IPS-15b (cell line): Measurements from ENCODE around the gene KRT84.
"Not testable (repeated sequence)": the region's sequence is repeated elsewhere in the genome, so short reads cannot be mapped to it uniquely, and the experiment has no call there.

Experiments
- H3K27me3 ChIP-seq: one replicate; pipeline ENCODE4 v1.6.1; 2013; ENCODE audit warnings: low read length; ENCODE audit not compliant: control insufficient read depth, insufficient read depth
- H3K36me3 ChIP-seq: one replicate; pipeline ENCODE4 v1.6.1; 2013; ENCODE audit warnings: low read length; ENCODE audit not compliant: control insufficient read depth, insufficient read depth
- H3K4me1 ChIP-seq: one replicate; pipeline ENCODE4 v1.6.1; 2013; ENCODE audit warnings: mild to moderate bottlenecking, low read length; ENCODE audit not compliant: control insufficient read depth, insufficient read depth
- H3K4me3 ChIP-seq: one replicate; pipeline ENCODE4 v1.5.1; 2013; ENCODE audit warnings: low read depth, low read length
- H3K9ac ChIP-seq: one replicate; pipeline ENCODE4 v1.6.1; 2013; ENCODE audit warnings: low read depth, mild to moderate bottlenecking, low read length
- H3K9me3 ChIP-seq: one replicate; pipeline ENCODE4 v1.6.1; 2013; ENCODE audit warnings: mild to moderate bottlenecking, low read length; ENCODE audit not compliant: control insufficient read depth, insufficient read depth

KRT84 gene

GRCh38 chr12:52419656-52420055 lies 34.2 kb upstream of the KRT84 start:
- Histone ChIP-seq H3K9me3 (no peaks in the 10 kb centered on the region), H3K9ac (no peak overlapping the region), H3K27me3 (no peaks in the 10 kb centered on the region), H3K36me3 (no peaks in the 10 kb centered on the region), H3K4me3 (no peak overlapping the region), H3K4me1 (no peaks in the 10 kb centered on the region)

- Histone ChIP-seq H3K27me3 (no peaks in the 10 kb centered on the region), H3K9me3 (no peaks in the 10 kb centered on the region), H3K4me1 (no peaks in the 10 kb centered on the region), H3K36me3 (no peaks in the 10 kb centered on the region), H3K9ac (no peak overlapping the region), H3K4me3 (no peak overlapping the region)
Measured at GRCh38 chr12:52418576-52419110, 33.2 kb upstream of the KRT84 start.

- no peaks in the 10 kb centered on the region for H3K4me1 ChIP-seq
- H3K36me3 ChIP-seq: no peaks in the 10 kb centered on the region
- H3K9me3 ChIP-seq: no peaks in the 10 kb centered on the region
- H3K4me3 ChIP-seq: no peak overlapping the region
- H3K27me3 ChIP-seq: no peaks in the 10 kb centered on the region
- no peak overlapping the region for H3K9ac ChIP-seq
Measured at GRCh38 chr12:52417740-52418139, 32.3 kb upstream of the KRT84 start.

GRCh38 chr12:52416795-52417194 lies 31.3 kb upstream of the KRT84 start:
- H3K9ac ChIP-seq: no peak overlapping the region
- H3K4me3 ChIP-seq: no peak overlapping the region
- H3K9me3 ChIP-seq: no peaks in the 10 kb centered on the region
- H3K36me3 ChIP-seq: no peaks in the 10 kb centered on the region
- no peaks in the 10 kb centered on the region for H3K27me3 ChIP-seq
- H3K4me1 ChIP-seq: no peaks in the 10 kb centered on the region

GRCh38 chr12:52415870-52416750 lies 30.7 kb upstream of the KRT84 start:
- H3K9ac ChIP-seq: no peak overlapping the region
- no peaks in the 10 kb centered on the region for H3K36me3 ChIP-seq
- H3K4me3 ChIP-seq: no peak overlapping the region

GRCh38 chr12:52414936-52415335 lies 29.5 kb upstream of the KRT84 start:
- H3K9ac ChIP-seq: no peak overlapping the region
- H3K27me3 ChIP-seq: no peaks in the 10 kb centered on the region
- H3K4me3 ChIP-seq: no peak overlapping the region
- no peaks in the 10 kb centered on the region for H3K4me1 ChIP-seq
- no peaks in the 10 kb centered on the region for H3K9me3 ChIP-seq
- no peaks in the 10 kb centered on the region for H3K36me3 ChIP-seq

More at GRCh38 chr12:52415870-52416750, 30.7 kb upstream of the KRT84 start:
- Histone ChIP-seq H3K9me3 (no peaks in the 10 kb centered on the region), H3K27me3 (no peaks in the 10 kb centered on the region), H3K4me1 (no peaks in the 10 kb centered on the region)

- Histone ChIP-seq H3K4me1 (no peaks in the 10 kb centered on the region), H3K9ac (no peak overlapping the region), H3K4me3 (no peak overlapping the region), H3K9me3 (no peaks in the 10 kb centered on the region), H3K27me3 (no peaks in the 10 kb centered on the region), H3K36me3 (no peaks in the 10 kb centered on the region)
Measured at GRCh38 chr12:52413782-52414345, 28.4 kb upstream of the KRT84 start.

GRCh38 chr12:52413202-52413601 lies 27.8 kb upstream of the KRT84 start:
- Histone ChIP-seq H3K36me3 (no peaks in the 10 kb centered on the region), H3K9me3 (no peaks in the 10 kb centered on the region)

GRCh38 chr12:52411815-52412214 lies 26.4 kb upstream of the KRT84 start:
- H3K27me3 ChIP-seq: no peaks in the 10 kb centered on the region
- no peaks in the 10 kb centered on the region for H3K9me3 ChIP-seq
- no peak overlapping the region for H3K9ac ChIP-seq
- H3K4me1 ChIP-seq: no peaks in the 10 kb centered on the region
- no peaks in the 10 kb centered on the region for H3K36me3 ChIP-seq
- H3K4me3 ChIP-seq: no peak overlapping the region

More at GRCh38 chr12:52413202-52413601, 27.8 kb upstream of the KRT84 start:
- no peaks in the 10 kb centered on the region for H3K27me3 ChIP-seq
- H3K4me1 ChIP-seq: no peaks in the 10 kb centered on the region
- no peak overlapping the region for H3K4me3 ChIP-seq
- no peak overlapping the region for H3K9ac ChIP-seq

GRCh38 chr12:52410589-52411248 lies 25.3 kb upstream of the KRT84 start:
- not testable (repeated sequence) for H3K27me3 ChIP-seq, H3K9me3 ChIP-seq, H3K36me3 ChIP-seq, H3K4me3 ChIP-seq, H3K4me1 ChIP-seq, H3K9ac ChIP-seq

GRCh38 chr12:52407918-52408317 lies 22.5 kb upstream of the KRT84 start:
- no peaks in the 10 kb centered on the region for H3K9me3 ChIP-seq
- no peak overlapping the region for H3K4me3 ChIP-seq
- no peaks in the 10 kb centered on the region for H3K36me3 ChIP-seq
- H3K4me1 ChIP-seq: no peaks in the 10 kb centered on the region
- no peaks in the 10 kb centered on the region for H3K27me3 ChIP-seq
- H3K9ac ChIP-seq: no peak overlapping the region
